ENCODE measurements around the gene ID1.

DNA sequence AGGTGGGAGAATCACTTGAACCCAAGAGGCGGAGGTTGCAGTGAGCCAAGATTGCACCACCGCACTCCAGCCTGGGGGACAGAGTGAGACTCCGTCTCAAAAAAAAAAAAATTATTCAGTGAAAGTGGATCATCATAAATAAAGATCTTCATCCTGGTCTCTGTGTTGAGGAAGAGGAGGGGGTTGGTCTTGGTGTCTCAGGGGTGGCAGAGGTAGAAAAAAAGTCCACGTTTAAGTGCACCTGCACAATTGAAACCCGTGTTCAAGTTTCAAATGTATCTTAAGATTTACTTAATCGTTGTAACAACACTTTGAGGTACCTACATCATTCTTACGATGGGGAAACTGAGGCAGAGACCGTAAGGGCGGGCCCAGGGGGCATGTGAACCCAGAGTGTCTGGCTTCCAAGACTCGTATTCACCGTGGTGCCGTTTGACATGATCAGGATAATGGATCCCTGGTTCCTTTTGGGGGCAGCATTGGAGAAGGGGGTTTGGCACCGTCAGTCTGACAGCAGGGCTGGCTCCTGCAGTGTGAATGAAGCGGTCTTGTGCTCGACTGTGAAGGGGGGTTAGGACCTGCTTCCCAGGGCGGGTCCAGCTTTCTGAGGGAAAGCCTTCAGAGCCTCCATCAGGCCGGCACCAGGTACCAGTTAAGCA is 32.9 kb upstream of the ID1 start:
- no peak for TF ChIP-seq POLR2A (IDR thresholded peaks at IDR 0.05)
- TF ChIP-seq, protein P1, sequence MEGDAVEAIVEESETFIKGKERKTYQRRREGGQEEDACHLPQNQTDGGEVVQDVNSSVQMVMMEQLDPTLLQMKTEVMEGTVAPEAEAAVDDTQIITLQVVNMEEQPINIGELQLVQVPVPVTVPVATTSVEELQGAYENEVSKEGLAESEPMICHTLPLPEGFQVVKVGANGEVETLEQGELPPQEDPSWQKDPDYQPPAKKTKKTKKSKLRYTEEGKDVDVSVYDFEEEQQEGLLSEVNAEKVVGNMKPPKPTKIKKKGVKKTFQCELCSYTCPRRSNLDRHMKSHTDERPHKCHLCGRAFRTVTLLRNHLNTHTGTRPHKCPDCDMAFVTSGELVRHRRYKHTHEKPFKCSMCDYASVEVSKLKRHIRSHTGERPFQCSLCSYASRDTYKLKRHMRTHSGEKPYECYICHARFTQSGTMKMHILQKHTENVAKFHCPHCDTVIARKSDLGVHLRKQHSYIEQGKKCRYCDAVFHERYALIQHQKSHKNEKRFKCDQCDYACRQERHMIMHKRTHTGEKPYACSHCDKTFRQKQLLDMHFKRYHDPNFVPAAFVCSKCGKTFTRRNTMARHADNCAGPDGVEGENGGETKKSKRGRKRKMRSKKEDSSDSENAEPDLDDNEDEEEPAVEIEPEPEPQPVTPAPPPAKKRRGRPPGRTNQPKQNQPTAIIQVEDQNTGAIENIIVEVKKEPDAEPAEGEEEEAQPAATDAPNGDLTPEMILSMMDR (IDR thresholded peaks at IDR 0.05): no peak

Data from thyroid gland (tissue), 4 donors.